HG03066 (cell line): ENCODE measurements around the gene AGBL4.

ENCODE experiments used
- ATAC-seq: cut with Tn5 transposase; IDR thresholded peaks from one replicate; pipeline ENCODE4 v1.9.1; 2021; ENCODE audit warnings: low read depth; ENCODE audit not compliant: unreplicated experiment

Gene AGBL4

DNA sequence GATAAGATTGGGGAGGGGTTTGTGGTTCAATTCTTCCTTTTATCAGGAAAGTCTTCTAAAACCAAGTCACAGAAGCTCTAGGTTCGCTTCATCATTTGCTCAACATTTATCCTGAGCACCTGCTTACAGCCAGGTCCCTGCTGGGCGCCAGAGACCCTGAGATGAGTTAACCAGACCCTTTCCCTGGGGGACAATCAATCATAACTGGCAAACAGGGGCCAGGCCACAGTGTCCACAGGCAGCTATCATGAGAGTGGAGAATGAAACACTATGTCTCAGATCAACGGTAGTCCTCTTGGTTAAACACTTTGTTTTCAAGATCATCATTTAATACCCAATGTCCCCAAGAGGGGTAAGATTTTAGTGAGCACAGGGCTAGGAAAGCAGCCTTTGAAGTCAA, 1393.9 kb downstream of the AGBL4 start:
- ATAC-seq = no peak

DNA sequence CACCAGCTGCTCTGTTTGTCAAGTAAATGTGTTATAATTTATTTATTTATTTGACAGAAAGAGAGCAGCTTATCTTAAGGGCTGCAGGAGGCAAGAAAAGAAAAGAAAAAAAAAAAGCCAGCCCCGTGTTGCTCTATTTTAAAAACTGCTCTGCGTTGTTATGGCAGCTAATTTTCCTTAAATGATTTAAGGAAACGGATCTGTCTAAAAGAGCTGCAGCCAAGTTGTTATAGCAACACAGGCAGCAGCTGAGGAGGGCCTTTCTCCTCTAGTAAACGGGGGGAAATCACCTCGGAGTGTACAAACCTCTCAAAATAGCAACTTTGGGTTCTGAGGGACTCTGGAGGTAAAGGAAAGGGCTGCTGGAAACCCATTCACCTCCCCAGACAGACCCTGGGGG, 1396.3 kb downstream of the AGBL4 start:
- no peak for ATAC-seq

DNA sequence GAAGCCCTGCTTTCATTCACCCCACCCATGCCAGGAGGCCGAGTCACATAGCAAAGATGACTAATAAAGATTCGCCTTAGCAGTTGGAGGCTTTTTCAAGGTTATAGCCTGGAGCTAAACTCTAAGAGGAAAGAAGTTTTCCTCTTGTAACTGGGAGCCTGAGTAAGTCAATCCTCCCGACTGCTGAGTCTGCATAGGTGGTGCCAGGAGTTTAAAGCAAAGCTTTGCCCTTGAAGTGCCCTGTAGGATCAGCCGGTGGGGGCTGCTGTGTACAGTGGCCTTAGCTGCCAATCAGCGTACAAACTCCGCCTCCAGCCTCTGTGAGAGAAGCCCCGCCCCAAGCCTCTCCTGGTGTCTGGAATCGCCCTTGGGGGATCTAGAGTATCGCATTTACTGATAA, 1404.2 kb downstream of the AGBL4 start:
- no peak for ATAC-seq

DNA sequence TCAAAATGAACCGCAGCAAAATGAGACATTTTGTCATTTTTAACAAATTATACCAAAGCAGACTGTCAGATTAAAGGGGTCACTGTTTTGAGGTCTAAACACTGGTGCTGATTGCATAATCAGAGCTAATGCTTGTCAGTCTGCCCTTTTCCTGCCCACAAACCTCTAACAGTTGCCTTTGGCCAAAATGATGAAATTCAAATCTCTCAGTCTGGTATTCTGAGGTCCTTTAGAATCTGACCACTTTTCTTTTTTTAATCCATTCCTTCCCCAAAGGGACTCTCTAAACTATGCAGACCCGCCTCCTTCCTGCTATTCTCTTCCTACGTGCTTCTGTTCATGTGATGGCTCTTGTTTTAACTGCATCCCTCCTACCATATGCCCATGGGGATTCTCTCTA, 1406.5 kb downstream of the AGBL4 start:
- no peak for ATAC-seq

DNA sequence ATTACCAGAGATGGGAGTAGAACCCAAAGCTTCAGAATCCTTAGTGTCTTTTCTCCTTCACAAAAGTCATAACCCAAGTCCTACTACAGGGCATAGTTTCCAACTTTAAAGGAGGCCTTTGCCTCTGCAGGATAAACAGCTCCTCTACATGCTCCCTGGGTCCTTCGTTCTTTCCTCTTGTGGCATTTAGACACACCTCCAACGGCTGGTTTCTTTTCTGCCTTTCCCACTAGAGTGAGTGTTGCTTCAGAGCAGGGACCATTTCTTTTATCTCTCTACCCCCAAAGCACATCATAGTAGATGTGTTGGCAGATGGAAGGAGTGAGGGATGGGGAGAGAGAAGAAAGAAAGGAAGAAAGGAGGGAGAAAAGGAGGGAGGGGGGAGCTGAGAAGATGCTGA, 1407.0 kb downstream of the AGBL4 start:
- ATAC-seq = no peak

DNA sequence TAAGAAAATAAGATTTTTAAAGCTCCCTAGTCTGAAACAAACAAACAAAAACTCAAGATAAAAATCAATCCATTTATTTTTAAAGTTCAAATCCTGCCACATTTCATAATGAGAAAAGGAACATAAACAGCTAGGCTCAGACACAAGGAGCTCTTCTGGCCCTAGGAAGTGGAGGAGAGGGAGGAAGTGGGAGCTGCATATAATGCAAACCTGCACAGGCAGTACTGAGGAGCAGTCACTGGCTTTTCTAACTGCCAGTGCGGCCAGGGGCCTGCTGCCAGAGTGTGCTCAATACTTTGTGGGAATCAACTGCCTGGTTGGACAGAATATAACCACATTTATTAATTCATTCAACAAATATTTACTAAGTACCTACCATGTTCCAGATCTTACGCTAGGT, 1411.9 kb downstream of the AGBL4 start:
- ATAC-seq = no peak

DNA sequence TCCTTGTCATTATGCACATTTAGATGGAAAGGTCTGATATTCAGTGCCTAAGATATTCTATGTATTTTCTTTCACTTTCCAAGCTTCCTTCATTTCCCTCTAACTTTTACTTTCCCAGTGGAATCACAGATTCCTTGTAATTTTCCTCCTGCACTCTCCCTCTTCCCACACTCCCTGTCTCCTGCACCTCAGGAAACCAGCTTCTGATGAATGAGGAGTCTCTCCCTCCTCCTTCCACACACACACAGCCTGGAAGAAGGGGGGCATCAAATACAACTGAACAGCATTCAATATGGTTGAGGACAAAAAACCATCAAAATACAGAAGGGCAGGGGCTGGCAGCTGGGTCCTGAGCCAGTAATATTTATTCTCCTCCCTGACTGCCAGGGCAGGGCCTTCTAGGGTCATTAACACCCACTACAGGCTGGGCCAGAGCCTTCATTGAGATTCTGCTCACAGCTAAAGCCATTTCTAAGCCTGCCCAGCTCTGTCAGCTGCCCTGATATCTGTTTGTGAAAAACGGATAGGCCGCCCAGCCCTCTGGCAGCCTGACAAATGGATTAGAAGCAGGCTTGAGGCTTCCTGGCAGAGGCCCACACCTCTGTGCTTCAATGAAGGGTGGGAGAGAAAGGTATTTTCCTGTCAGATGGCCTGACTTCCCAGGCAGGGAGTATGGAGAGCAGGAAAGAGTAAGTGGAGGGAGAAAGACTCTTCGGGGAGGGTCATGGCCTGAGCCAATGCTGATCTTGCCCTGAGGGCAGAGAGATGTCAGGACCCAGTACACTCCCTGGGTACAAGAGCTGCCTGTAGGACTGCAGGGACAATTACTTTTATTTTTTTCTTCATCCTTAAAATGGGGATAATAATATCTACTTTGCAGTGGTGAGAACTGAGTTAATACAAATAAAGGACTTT, 1412.9 kb downstream of the AGBL4 start:
- ATAC-seq = no peak

DNA sequence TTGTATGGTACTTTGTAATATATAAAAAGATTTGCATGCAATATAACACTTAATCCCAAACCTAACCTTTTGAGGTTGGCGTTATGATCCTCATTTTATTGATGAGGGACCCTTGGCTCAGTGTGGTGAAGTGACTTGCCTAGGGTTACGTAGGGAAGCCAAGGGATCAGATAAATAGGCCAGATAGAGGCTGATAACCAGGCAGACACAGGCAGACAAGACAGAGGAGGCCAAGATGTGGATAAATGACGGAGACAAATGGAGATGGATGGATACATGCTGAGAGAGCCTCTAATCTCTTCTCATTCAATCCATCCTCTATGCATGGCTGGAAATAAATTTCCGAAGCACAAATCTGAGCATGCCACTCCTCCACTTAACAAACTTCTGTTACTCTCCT, 1414.9 kb downstream of the AGBL4 start:
- ATAC-seq = no peak

DNA sequence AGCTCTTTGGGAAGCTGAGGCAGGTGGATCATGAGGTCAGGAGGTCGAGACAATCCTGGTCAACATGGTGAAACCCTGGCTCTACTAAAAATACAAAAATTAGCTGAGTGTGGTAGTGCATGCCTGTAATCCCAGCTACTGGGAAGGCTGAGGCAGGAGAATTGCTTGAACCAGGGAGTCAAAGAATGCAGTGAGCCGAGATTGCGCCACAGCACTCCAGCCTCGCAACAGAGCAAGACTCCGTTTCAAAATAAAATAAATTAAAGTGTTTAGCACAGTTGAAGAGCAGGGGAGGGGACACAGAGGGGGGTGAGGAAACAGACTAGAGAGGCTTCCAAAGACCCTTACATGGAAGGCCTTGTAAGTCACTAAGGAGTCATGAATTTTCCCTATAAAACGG, 1420.5 kb downstream of the AGBL4 start:
- no peak for ATAC-seq

DNA sequence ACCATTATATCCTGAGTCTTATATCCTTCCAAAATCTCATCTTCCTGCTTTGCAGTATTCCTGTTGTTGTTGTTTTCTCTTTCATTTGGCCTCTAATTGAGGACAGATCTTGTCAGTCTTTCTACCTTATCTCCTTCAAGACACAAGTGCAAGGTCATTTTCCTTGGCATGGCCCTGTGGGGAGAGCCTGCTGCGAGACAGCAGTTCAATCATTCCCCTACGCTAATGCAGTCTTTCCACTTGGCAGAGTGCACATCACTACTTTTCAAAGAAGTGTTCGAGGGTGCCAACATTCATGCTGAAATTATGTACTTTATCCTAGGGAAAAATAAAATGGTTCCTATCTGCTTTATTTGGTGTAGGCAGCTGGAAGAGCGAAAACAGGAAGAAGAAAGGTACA, 1421.4 kb downstream of the AGBL4 start:
- ATAC-seq = no peak

DNA sequence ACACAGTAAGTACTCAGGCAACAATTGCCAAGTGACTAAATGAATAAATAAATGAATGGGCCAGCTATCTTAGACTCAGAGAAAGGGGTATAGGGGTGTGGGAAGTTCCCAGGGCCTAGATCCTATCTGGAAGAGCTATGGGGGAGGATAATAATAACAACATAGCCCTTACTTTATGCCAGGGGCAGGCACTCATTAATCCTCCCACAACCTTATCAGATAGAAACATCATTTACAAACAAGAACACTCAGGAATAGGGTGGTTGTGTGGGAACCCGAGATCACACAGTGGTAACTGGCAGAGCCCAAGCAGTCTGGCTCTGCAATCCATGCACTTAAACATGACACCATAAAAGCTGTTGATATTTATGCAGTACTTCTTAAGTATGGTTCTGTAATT, 1423.6 kb downstream of the AGBL4 start:
- no peak for ATAC-seq

DNA sequence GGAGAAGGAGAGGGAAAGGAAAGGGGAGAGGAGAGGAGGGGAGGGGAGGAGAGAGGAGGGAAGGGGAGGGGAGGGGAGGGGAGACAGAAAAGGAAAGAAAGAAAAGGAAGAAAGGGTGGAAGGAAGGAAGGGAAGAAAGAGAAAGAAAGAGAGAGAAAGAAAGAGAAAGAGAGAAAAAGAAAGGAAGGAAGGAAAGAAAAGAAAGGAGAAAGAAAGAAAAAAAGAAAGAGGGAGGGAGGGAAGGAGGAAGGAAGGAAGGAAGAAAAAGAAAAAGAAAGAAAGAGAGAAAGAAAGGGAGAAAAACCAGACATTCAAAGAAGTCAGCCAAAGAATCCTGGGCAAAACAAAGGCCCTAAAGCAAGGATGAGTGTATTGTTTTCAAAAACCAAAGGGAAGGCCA, 1426.1 kb downstream of the AGBL4 start:
- ATAC-seq = no peak

DNA sequence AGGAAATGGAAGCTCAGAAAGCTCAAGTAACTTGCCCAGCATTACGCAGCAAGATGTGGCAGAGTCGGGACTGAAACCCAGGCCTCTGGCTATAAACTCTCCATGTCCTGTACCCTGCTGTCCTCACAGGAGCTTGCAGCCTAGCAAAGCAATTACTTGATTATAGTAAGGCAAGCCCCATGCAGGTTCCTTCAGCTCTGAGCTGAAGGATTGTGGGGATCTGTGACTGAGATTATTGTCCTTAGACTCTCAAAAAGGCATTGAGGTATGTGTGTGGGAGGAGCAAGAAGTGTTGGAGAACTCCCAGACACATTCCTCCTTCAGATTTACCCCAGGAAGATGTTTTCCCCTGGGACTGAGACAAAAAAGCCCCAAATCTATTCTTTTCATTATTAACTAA, 1427.7 kb downstream of the AGBL4 start:
- no peak for ATAC-seq

DNA sequence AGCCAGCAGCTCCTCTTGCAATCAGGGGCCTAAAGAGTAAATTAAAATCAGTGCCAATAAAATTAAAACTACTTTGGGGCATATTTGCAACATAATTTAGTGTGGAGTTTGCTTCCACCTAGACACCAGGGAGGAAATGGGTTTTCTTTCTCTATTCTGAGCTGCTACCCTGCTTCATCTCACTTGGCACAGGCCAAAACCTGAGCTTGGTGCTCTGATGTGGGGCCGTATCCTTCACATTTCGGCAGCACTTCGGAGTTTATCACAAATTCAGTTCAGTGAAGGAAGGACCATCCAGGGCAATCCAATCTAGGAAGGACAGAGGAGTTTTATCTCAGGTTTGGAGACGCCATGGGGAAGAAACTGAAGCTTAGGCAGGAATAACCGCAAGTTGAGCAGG, 1428.1 kb downstream of the AGBL4 start:
- no peak for ATAC-seq

DNA sequence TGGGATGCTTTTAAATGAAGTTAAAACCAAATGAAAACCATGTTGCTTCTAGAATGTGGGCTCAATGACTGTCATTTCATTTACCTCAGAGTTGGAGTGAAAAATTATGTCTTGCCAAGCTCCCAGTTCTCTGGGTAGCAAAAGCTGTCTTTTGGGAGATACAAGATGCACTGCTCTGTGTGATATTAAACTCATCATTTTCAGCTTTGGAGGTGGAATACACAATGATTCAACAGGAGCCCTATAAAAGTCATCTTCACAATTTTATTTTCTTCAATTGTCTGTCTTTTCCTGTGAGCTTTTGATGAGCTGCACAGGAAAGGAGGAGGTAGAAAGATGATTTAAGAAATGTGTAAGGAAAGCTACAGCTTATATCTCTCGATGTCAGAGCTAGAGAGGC, 1431.4 kb downstream of the AGBL4 start:
- ATAC-seq = no peak

DNA sequence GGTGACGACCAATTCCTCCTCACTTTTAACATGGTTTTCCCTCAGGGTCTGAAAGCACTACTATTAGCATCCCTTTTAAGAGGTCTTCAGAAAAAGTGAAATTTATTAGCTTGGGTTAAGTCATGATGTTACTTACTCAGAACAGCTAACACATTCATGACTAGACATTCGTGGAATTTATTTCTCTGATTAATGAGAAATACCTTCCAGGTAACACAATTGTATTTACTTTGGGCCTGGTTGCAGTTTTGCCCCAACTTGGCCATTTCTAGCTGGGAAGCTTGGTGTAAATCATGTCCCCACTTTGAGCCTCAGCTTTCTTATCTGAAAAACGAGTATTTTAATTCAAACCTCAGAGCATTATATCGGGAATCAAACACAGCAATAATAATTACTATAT, 1432.6 kb downstream of the AGBL4 start:
- no peak for ATAC-seq

DNA sequence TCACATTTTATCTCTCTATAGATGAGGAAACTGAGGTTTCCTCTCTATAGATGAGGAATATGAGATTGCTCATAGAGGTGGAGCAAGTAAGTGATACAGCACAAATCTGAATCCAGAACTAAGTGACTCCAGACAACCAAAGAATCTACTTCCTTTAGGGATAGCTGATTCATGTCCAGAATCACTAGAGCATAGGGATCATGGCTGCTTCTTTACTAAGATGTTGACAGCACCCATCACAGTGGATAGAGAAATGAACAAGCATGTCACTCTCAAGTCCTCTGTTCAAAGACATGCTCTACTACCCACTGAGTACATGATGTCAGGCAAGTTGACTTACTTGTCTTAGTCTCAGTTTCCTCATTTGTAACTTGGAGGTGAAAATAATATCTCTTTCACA, 1435.7 kb downstream of the AGBL4 start:
- ATAC-seq = no peak

DNA sequence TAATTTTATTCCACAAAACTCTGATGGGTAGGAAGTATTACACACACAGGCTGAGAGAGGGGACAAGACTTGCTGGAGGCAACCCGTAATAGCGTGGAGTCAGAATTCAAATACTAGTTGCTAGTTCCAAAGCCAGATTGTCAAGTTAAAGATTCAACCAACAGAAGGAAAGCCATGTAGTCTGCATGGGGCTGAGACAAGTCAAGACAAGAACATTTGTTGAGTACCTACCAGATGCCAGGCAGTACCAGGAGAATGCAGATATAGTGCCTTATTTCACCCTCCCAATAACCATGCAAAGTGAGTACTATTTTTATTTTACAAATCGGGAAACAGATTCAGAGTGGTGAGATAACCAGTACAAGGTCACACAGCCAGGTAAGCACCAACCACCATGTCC, 1441.3 kb downstream of the AGBL4 start:
- ATAC-seq = no peak

DNA sequence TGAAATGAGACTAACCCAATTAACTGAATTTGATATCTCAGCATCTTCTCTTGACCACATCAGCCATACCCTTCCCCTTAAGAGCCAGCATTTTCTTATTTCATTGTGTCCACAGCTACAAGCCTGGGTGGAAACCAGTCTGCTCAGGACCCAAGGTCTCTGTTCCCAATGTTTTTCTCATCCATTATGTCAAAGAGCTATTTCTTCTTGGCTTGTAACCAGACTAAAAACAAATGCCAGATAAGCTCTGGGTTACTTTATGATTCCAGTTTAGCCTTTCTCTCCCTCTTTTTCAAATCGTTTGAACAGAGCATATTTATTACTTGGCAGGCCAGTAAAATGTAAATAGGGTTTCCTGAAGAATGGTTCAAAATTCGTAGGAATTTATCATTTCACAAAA, 1442.5 kb downstream of the AGBL4 start:
- no peak for ATAC-seq

DNA sequence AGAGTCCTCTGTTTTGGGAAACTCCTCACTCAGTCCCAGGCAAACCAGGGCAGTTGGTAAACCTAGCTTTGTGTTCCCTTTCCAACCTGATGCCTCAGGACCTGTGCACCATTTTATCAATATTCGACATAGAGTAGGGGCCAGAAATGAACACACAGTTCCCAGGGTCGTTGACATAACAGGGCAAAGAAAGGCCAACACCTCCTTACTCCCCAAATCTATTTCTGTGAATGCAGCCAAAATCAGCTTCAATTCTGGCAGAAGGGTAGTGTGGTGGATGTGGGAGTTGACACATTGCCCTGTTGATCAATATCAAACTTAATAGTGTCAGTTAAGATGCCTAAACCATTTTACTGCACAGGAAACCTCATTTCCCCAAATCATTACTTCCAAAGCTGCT, 1447.2 kb downstream of the AGBL4 start:
- no peak for ATAC-seq

DNA sequence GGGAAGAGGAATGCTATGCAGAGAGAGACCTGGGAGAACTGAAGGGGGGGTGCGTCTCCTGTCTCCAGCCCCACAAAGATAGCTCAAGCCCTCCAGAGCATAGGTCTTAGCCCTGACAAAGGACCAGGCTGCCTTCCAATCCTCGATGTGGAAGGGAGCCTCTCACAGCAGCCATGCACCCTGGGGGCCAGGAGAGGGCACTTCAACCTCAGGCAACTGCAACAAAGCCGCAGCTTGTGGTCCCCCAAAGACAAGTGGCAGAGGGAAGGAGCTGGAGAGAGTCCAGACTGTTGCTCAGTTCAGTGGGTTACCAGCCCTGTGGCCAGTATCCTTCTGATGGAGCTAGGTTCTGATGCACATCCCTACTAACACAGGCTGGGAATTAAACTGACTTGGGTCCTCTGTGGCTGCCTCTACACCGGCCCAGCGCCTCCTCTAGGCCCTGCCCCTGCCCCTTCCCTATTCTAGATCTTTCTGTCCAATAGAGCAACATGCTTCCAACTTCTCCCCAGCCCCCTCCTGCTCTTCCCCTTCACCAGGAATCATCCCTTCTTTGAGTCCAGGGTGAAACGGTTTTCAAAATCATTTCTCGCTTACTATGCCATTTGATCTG, 1451.0 kb downstream of the AGBL4 start:
- ATAC-seq = no peak

DNA sequence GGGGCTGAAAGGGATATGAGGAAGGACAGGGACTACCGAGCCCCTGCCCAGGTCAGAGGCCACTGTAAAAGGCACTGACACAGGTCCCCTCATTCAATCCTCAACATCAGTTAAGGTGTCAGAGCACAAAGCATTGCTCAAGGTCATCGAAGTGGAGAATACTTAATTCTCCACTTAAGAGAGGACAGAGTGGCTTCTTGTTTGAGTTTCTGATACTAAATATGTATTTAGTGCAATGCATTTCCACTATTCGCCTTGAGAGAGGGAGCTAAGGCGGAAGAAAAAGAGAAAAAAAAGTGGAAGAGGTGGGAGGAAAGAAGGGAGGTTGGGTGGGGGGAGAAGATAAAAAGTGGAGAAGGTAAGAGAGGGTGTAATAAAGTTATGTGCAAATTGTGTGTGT, 1451.6 kb downstream of the AGBL4 start:
- no peak for ATAC-seq
